Measurements from ENCODE around the gene PIP5KL1. TPM values are rescaled to one million over a fixed set of nuclear protein-coding genes. Genes with fewer than 3 reads are reported as not detected.

Gene PIP5KL1
- total RNA-seq, 2 experiments from 2014 or later = 1.8 to 2.6 TPM

- no peak for DNase-seq
- no peak overlapping the region for H3K4me3 Mint-ChIP-seq
- no peaks in the 10 kb centered on the region for H3K27me3 Mint-ChIP-seq
- CTCF ChIA-PET = interaction anchor here (1.2 to 3.8 kb wide), 4 partner anchors 8 to 72 kb away, joined by 3 to 22 read pairs (median 10); no protein-coding TSS in a partner anchor
- peaks cover 15% of the 10 kb centered on the region for H3K36me3 Mint-ChIP-seq
- H3K4me1 Mint-ChIP-seq = peaks cover 74% of the 10 kb centered on the region
- H3K27ac Mint-ChIP-seq = no peak overlapping the region
- no peak for ATAC-seq
- H3K9me3 Mint-ChIP-seq (ENCODE audit: low read depth) = no peaks in the 10 kb centered on the region
Observed at GRCh38 chr9:127963041-127963358, 32.4 kb upstream of the PIP5KL1 start.

GRCh38 chr9:127962278-127962677 lies 31.7 kb upstream of the PIP5KL1 start:
- Mint-ChIP-seq H3K9me3 (ENCODE audit: low read depth) (no peaks in the 10 kb centered on the region), H3K36me3 (peaks cover 17% of the 10 kb centered on the region), H3K27ac (no peak overlapping the region), H3K4me1 (peaks cover 70% of the 10 kb centered on the region), H3K27me3 (no peaks in the 10 kb centered on the region), H3K4me3 (no peak overlapping the region)
- ATAC-seq = no peak
- no peak for DNase-seq
- CTCF ChIA-PET = interaction anchor here (1.2 to 3.8 kb wide), 4 partner anchors 9 to 72 kb away, joined by 3 to 22 read pairs (median 10); no protein-coding TSS in a partner anchor

GRCh38 chr9:127961613-127962155 lies 31.1 kb upstream of the PIP5KL1 start:
- Mint-ChIP-seq H3K27ac (no peak overlapping the region), H3K36me3 (peaks cover 17% of the 10 kb centered on the region), H3K9me3 (ENCODE audit: low read depth) (no peaks in the 10 kb centered on the region), H3K4me3 (no peak overlapping the region), H3K4me1 (peaks cover 68% of the 10 kb centered on the region), H3K27me3 (no peaks in the 10 kb centered on the region)
- DNase-seq (no peak), ATAC-seq (no peak)
- CTCF ChIA-PET = interaction anchor here (1.2 to 3.8 kb wide), 4 partner anchors 9 to 73 kb away, joined by 3 to 22 read pairs (median 10); no protein-coding TSS in a partner anchor

GRCh38 chr9:127961155-127961490 lies 30.5 kb upstream of the PIP5KL1 start:
- H3K9me3 Mint-ChIP-seq (ENCODE audit: low read depth) = no peaks in the 10 kb centered on the region
- CTCF ChIA-PET = interaction anchor here (1.4 to 3.8 kb wide), 3 partner anchors 10 to 74 kb away, joined by 6 to 22 read pairs (median 15); no protein-coding TSS in a partner anchor
- no peak for ATAC-seq
- no peaks in the 10 kb centered on the region for H3K27me3 Mint-ChIP-seq
- H3K27ac Mint-ChIP-seq = no peak overlapping the region
- peaks cover 17% of the 10 kb centered on the region for H3K36me3 Mint-ChIP-seq
- peaks cover 65% of the 10 kb centered on the region for H3K4me1 Mint-ChIP-seq
- H3K4me3 Mint-ChIP-seq = no peak overlapping the region
- DNase-seq = no peak

- CTCF ChIA-PET = interaction anchor here (1.3 to 3.8 kb wide), 4 partner anchors 10 to 74 kb away, joined by 3 to 22 read pairs (median 10); no protein-coding TSS in a partner anchor
- Mint-ChIP-seq H3K27me3 (no peaks in the 10 kb centered on the region), H3K36me3 (peaks cover 17% of the 10 kb centered on the region), H3K4me1 (peaks cover 66% of the 10 kb centered on the region), H3K27ac (no peak overlapping the region), H3K9me3 (ENCODE audit: low read depth) (no peaks in the 10 kb centered on the region), H3K4me3 (no peak overlapping the region)
- DNase-seq (no peak), ATAC-seq (no peak)
Observed at GRCh38 chr9:127960410-127961154, 30.0 kb upstream of the PIP5KL1 start.

GRCh38 chr9:127959841-127960409 lies 29.3 kb upstream of the PIP5KL1 start:
- H3K27me3 Mint-ChIP-seq = no peaks in the 10 kb centered on the region
- no peak for ATAC-seq
- no peak overlapping the region for H3K27ac Mint-ChIP-seq
- peaks cover 18% of the 10 kb centered on the region for H3K36me3 Mint-ChIP-seq
- no peak for DNase-seq
- no peak overlapping the region for H3K4me3 Mint-ChIP-seq
- H3K4me1 Mint-ChIP-seq = peaks cover 67% of the 10 kb centered on the region
- H3K9me3 Mint-ChIP-seq (ENCODE audit: low read depth) = no peaks in the 10 kb centered on the region
- CTCF ChIA-PET = interaction anchor here (1.3 to 3.8 kb wide), 3 partner anchors 17 to 75 kb away, joined by 3 to 22 read pairs (median 15); no protein-coding TSS in a partner anchor

- Mint-ChIP-seq H3K27ac (no peak overlapping the region), H3K4me3 (no peak overlapping the region), H3K27me3 (no peaks in the 10 kb centered on the region), H3K9me3 (ENCODE audit: low read depth) (no peaks in the 10 kb centered on the region), H3K4me1 (peaks cover 70% of the 10 kb centered on the region), H3K36me3 (peaks cover 18% of the 10 kb centered on the region)
- DNase-seq (no peak), ATAC-seq (no peak)
- CTCF ChIA-PET = interaction anchor here (1.3 kb wide), 1 partner anchor 17 kb away, joined by 3 read pairs; no protein-coding TSS in a partner anchor
Observed at GRCh38 chr9:127959398-127959797, 28.8 kb upstream of the PIP5KL1 start.

GRCh38 chr9:127958728-127959127 lies 28.2 kb upstream of the PIP5KL1 start:
- Mint-ChIP-seq H3K4me1 (peaks cover 71% of the 10 kb centered on the region), H3K9me3 (ENCODE audit: low read depth) (no peaks in the 10 kb centered on the region), H3K27me3 (no peaks in the 10 kb centered on the region), H3K36me3 (peaks cover 18% of the 10 kb centered on the region), H3K27ac (no peak overlapping the region), H3K4me3 (no peak overlapping the region)
- DNase-seq = no peak
- no peak for ATAC-seq
- CTCF ChIA-PET = interaction anchor here (0.7 to 7.1 kb wide), 2 partner anchors 17 to 76 kb away, joined by 3 to 90 read pairs; no protein-coding TSS in a partner anchor

- Mint-ChIP-seq H3K4me1 (peaks cover 54% of the 10 kb centered on the region), H3K4me3 (no peak overlapping the region), H3K9me3 (ENCODE audit: low read depth) (no peaks in the 10 kb centered on the region), H3K36me3 (peaks cover 18% of the 10 kb centered on the region), H3K27me3 (no peaks in the 10 kb centered on the region), H3K27ac (peak overlapping the region; percentile 8)
- peak; percentile 96 for ATAC-seq
- DNase-seq = peak; percentile 85
- CTCF ChIA-PET = interaction anchor here (0.6 to 7.2 kb wide), 33 partner anchors 8 to 174 kb away, joined by 3 to 100 read pairs (median 4); partner anchors contain the start of genes EEIG1, NAIF1, SLC25A25 and ST6GALNAC4
Observed at GRCh38 chr9:127955294-127956015, 24.9 kb upstream of the PIP5KL1 start.

GRCh38 chr9:127954831-127955293 lies 24.3 kb upstream of the PIP5KL1 start:
- H3K4me3 Mint-ChIP-seq = no peak overlapping the region
- peaks cover 54% of the 10 kb centered on the region for H3K4me1 Mint-ChIP-seq
- no peaks in the 10 kb centered on the region for H3K27me3 Mint-ChIP-seq
- ATAC-seq = no peak
- DNase-seq = no peak
- CTCF ChIA-PET = interaction anchor here (0.7 to 7.2 kb wide), 22 partner anchors 9 to 174 kb away, joined by 3 to 100 read pairs (median 4); partner anchors contain the start of genes EEIG1, NAIF1 and SLC25A25
- no peaks in the 10 kb centered on the region for H3K9me3 Mint-ChIP-seq (ENCODE audit: low read depth)
- H3K27ac Mint-ChIP-seq = no peak overlapping the region
- H3K36me3 Mint-ChIP-seq = peaks cover 17% of the 10 kb centered on the region

GRCh38 chr9:127953768-127954505 lies 23.4 kb upstream of the PIP5KL1 start:
- CTCF ChIA-PET = interaction anchor here (0.7 to 7.2 kb wide), 14 partner anchors 10 to 164 kb away, joined by 3 to 100 read pairs (median 6); partner anchors contain the start of genes EEIG1, NAIF1 and SLC25A25
- Mint-ChIP-seq H3K9me3 (ENCODE audit: low read depth) (no peaks in the 10 kb centered on the region), H3K27me3 (no peaks in the 10 kb centered on the region), H3K27ac (no peak overlapping the region), H3K36me3 (peaks cover 9% of the 10 kb centered on the region), H3K4me3 (no peak overlapping the region), H3K4me1 (peaks cover 48% of the 10 kb centered on the region)
- DNase-seq (no peak), ATAC-seq (no peak)

- no peak for ATAC-seq
- DNase-seq = no peak
Observed at GRCh38 chr9:127953154-127953553, 22.6 kb upstream of the PIP5KL1 start.

More at GRCh38 chr9:127953154-127953553, 22.6 kb upstream of the PIP5KL1 start:
- peaks cover 45% of the 10 kb centered on the region for H3K4me1 Mint-ChIP-seq
- H3K4me3 Mint-ChIP-seq = no peak overlapping the region
- no peak overlapping the region for H3K27ac Mint-ChIP-seq
- CTCF ChIA-PET = interaction anchor here (1.0 to 7.2 kb wide), 4 partner anchors 11 to 163 kb away, joined by 3 to 100 read pairs (median 46); no protein-coding TSS in a partner anchor
- peaks cover 4% of the 10 kb centered on the region for H3K36me3 Mint-ChIP-seq
- H3K27me3 Mint-ChIP-seq = no peaks in the 10 kb centered on the region
- H3K9me3 Mint-ChIP-seq (ENCODE audit: low read depth) = no peaks in the 10 kb centered on the region

All from activated CD8-positive, alpha-beta memory T cell treated with anti-CD3 and anti-CD28 coated beads, Interleukin-2, amount 10 ng/mL, durations not matched to agents 7 days and 5 days (primary cell).